ENCODE data around the gene C17orf58.
A peak's percentile ranks its signal among the peaks of the same experiment; 100 is the strongest.
"Not testable (repeated sequence)": the region's sequence is repeated elsewhere in the genome, so short reads cannot be mapped to it uniquely, and the experiment has no call there.

C17orf58 gene

DNA sequence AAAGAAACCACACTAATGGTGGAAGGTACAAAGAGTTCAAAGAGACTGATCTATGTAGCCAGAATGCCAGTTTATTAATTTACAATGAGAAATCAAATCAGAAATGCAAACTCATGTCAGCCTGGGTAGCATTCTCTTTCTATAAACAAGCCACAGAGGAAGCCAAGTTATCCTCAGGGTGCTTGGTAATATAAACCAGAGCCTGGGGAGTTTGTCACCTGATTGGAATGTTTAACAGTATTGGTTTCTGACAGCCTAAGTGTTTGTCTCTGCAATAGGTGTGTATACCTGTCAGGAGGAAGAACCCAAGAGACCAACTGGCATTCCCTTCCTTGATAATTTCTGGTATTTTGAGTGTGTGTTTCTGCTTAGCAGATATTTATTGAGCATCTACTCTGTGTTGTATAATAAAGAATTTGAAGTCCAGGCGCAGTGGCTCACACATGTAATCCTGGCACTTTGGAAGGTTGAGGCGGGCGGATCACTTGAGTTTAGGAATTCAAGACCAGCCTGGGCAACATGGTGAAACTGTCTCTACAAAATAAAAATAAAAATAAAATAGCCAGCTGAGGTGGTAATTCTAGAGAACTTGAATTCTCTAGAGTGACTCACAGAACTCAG lies 3.1 kb upstream of the C17orf58 start:
- DNase-seq = no peak

DNA sequence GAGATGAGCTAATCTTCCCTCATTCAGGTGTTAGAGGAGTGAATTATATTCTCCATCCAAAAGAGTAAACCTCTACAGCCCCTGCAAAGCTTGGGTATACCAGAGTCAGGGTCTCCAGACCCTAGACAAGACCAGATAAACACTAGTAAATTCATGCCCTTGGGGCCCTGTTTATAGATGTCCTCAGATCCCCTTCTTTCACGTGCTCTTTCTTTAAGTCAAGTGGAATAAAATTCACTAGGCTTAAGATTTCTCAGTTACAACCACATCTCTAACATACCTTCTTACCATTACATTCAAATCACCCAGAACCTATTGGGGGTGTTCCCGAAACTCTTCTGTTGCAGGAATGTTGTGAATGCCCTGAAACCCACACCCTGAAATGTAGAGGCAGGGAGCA lies 2.2 kb upstream of the C17orf58 start:
- DNase-seq = no peak

DNA sequence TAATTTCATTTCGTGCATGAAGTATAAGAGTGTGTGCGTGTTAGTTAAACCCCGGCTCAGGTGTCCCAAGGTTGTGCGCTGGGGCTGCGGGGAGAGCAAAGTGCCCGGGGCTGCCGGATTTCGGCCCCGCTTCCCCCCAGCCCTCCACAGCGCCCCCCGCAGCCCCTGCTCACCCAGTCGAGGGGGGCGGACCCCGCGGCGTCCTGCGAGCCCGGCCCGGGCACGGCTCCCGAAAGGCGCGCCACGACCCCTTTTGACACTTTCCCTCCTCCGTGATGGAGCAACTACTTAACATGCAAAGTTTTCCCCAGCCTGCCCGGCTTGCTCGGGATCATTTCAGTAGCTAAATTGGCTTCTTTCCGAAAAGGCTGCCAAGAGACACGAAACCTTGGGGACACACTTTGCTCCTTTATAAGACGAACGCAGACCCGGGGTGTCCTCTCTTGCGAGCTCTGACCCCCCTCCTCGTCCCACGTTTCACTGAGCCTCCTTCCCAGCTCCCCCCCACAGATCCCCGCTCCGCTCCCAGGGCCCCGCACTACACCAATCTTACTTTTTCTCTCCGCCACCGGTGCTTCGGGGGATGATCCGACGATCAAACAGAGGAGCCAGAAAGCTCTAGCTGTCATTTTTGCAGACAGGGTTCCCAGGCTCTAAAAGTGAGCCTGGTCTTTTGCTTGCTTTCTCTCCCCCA lies 552 bp downstream of the C17orf58 start:
- DNase-seq = no peak

DNA sequence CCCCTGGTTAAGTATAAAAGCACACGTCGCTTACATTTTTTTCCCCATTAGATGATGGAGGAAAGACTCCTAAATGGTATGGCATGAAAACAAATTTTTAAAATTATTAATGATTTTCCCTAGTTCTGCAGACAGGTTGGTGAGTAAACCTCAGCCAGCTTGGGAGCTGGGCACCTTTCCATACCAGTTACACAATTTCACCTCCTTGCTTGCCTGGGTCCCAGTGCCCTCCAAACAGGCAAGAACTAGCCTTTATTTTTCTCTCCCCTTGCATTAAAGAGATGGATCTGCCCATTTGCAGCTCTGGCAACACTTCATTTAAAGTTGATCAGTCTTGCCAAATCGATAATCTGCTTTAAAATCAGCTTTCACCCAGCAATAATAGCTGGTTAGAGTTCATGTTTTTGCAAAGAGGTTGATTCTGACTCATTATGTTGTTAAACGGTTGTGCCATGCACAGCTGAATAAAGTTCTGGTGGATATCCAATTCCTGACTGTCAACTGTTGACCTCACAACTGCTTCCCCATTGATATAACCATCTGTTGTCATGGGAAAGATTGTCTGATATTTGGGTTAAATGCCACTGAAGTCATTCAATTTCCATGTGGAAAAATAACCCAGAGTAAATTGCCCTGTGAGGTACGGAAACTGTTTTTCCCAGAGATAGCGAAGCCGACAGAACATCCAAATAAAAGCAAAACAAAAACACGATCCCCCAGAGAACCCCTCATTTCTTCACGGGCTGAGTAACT lies 1.3 kb downstream of the C17orf58 start:
- DNase-seq = no peak

DNA sequence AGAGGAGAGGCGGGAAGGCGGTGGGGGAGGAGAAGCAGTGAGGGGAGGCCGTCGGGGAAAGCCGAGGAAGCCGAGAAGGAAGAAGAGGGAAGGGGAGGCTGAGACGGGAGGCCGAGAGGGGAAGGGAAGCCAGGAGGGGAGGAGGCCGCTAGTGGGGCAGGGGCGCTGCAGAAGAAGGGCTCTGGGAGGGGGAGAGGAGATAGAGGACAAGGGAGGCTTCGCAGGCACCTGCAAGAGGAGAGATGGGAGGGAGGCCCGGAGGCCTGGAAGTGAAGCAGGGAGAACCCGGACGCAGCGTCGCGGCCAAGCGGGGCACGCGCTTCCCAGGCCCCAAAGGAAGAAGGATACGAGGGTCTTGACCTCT lies 2.3 kb downstream of the C17orf58 start:
- DNase-seq = no peak

DNA sequence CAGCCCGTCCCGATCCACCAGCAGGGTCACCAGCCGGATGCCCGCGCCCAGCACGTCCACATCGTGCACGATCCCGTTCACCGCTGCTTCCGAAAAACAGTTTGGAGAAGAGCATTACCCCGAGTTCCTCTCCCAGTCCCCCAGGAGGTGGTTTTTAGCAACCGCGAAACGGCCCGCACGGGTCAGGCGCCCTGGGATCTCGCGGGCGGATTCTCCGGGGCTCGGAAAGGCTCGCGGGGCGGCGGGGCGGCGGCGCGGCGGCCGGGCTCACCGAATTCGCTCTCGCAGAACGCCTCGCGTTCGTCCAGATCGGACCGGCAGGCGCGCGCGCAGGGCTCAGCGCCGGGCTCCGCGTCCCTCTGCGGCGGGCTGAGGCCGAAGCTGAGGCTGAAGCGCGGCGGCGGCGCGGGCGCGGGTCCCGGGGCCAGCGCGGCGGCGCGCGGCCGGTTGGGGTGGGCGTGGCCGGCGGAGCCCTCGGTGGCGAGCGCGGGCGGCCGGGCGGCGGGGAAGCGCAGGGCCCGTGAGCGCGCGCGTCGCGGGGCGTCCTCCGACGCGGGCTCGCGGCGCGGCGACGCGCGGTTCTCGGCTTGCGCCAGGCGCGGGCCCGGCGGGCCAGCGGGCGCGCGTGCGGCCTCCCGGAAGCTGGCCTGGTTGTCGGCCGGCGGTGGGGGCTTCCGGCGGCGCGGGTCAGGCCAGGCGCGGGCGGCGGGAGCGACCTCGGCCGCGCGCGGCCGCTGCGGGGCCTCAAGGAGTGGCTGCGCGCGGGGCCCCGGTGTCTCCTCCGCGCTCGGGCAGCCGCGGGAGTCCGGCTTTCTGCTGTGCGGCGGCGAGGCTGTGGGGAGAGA lies 2.9 kb downstream of the C17orf58 start:
- peak; percentile 75 for DNase-seq

DNA sequence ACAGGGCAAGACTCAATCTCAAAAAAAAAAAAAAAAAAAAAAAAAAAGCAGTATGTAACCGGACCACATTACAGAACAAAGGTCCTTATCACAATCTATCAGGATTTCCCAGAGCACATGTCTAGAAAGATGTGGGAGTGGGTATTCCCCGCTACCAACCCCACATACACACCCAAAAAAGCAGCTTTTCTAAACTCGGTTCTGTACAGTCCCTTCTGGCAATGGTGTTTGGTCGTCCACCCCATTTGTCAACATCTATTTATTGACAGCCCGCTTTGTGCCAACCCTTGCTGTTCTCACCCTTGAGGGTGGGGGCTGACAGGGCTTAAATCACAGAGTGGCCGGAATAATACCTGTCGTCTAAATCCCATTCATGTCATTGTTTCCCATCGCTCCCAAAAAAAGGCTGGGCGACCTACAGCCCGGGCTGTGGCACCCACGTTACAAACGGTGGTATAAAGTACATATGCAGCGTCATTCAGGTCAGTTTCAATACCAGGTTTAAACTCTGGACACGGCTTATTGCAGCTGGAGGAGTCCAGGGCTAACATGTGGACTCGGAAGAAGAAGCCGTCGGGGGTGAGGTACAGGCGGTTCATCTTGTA lies 3.6 kb downstream of the C17orf58 start:
- no peak for DNase-seq

DNA sequence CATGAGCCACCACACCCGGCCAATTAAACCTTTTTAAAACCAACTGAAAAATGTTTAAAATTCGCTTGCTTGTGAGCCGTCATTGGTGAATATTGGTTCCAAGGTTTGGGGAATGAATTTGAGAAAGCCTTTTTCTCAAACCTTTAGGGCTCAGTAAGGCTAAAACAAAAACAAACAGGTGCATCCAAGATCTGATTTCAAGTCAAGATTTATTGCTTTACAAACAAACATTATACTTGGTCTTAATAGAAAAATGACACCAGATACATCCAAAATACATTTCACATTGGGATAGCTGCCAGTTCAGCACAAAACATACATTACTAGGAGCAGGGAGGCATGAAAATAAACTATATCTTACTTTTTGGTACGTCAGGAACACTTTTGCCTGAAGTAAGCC lies 5.4 kb downstream of the C17orf58 start:
- no peak for DNase-seq

DNA sequence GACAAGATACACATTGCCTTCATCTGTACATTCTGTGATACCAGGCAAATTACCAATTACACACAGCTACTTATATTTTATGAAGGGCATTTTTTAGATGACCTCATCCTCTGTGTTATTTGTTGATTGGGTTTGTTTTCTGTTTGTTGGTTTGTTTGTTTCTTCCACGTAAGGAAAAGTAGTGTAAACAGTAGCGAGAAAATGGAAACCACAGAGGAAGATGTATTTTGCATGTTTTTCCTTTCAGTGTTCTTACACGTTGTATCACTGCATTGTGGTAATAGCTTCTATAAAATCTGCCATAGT lies 12.9 kb downstream of the C17orf58 start:
- no peak for DNase-seq

DNA sequence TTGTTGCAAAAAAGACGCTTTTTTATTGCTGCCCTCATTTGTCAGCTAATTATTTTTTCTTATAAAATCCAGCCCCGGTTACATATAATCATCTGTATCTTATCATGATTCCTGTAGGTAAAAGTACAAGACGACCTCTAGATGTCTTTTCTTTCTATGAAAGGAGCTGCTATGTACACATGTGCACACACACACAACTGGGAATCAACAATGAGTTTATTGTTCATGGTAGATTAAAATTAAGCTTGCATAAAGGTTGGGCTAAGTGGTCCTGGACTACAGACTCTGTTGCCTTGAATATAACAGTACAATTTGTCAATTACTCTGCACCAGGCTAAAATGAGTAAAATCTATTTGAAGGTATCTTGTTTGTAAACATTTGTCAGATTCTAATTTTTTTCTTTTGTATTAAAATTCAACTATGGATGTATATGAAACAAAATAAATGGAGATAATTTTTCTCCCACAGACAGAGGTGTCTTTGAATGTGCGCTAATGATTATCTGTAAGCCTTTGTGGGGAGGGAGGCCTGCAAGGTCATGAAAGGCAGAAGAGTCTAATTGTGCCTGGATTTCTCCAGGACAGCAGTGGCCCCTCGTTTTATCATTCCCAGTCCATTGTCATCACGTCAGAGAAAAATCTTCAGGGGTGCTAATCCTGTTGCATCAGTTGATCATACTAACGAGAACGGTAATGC lies 13.4 kb downstream of the C17orf58 start:
- DNase-seq = no peak

DNA sequence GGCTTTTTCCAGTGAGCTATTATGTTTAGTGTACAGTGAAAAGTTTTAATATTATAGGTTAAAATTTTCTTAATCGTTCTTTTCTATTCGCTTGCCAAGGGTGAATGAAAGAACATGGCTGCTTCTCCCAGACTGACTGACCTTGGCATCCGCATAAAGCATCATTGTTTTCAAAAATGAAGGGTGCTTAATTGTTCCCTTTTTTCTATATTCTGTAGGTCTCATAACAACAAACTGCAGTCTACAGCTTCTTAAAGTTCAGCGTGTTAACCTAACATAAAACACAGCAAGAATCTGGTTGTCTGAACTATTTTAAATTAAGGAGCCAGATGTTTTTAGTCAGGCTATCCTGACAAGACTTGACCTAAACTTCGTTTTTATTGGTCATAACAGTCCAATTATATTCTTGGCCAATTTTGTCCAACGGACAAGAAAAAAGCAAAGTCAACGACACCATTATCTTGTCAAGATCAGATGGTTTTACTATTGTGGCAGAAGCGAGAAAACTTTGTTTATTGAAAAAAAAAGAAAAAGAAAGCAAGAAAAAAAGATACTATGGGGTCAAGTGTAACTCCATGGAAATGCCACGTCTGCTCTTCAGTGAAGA lies 14.1 kb downstream of the C17orf58 start:
- DNase-seq = no peak

DNA sequence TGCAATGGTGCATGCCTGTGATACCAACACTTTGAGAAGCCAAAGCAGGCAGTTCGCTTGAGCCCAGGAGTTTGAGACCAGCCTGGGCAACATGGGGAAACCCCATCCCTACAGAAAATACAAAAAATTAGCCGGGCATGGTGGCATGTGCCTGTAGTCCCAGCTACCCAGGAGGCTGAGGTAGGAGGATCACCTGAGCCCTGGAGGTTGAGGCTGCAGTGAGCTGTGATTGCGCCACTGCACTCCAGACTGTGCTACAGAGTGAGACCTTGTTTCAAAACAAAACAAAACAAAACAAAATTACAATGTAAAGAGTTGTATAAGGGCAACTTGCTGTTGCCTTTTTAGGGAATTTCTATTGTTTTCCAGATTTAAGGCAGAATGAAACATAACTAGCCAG lies 15.4 kb downstream of the C17orf58 start:
- DNase-seq = not testable (repeated sequence)

DNA sequence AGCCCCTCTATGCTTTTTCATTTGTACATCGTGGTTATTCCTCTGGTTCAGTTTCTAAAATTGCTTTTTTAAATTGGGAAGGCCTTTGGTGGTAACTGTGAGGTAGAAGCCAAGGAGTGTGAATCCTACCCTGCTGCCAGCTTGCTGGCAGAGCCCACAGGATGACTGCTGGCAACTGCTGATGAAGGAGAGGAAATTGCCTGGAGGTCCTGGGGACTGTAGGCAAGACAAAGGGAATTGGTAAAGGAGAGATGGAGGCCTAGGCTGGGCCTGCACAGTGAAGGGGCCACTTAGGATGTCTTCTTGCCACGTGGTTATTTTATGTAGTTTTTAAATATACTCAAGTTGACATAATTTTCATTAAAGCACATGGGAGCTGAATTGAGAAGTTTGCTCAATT lies 15.8 kb downstream of the C17orf58 start:
- no peak for DNase-seq

DNA sequence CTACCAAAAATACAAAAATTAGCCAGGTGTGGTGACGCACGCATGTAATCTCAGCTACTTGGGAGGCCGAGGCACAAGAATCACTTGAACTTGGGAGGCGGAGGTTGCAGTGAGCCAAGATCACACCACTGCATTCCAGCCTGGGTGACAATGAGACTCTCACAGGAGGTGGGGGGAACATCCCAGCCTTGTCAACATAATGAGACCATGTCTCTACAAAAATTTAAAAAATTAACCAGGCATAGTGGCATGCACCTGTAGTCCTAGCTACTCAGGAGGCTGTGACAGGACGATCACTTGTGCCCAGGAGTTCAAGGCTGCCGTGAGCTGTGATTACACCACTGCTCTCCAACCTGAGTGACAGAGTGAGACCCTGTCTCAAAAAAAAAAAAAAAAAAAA lies 20.0 kb downstream of the C17orf58 start:
- DNase-seq = not testable (repeated sequence)

DNA sequence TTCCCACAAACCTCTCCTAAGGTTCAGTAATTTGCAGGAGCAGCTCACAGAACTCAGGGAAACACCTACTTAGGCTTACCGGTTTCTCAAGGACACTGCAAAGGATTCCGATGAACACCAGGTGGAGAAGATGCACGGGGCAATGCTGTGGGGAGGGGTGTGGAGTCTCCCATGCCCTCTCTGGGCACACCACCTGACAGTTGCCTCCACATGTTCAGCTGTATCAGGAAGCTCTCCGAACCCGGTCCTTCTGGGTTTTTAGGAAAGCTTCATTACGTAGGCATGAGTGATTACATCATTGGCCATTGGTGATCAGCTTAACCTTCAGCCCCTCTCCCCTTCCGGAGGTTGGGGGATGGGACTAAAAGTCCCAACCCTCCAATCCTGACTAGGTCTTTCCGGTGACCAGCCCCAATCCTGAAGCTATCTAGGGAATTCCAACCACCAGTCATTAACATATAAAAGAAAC lies 21.6 kb downstream of the C17orf58 start:
- DNase-seq = no peak

DNA sequence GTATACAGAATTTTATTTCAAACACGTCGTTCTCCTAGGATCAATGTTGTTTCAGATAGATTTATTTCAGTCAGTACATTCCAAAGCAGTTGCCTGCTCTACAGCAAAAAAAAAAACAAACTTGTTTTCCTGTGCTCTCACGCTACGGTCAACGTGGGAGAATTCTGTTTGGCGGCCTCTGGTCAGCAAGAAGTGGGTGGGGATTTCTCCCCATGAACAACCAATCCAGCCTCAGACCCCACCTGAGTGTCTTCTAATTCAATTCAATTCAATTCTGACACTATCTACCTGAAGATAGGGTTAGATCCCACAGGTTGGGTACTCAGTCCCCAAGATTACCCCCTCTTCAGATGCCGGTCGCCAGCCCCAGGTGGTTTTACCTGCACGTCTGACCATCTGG lies 22.1 kb downstream of the C17orf58 start:
- no peak for DNase-seq

DNA sequence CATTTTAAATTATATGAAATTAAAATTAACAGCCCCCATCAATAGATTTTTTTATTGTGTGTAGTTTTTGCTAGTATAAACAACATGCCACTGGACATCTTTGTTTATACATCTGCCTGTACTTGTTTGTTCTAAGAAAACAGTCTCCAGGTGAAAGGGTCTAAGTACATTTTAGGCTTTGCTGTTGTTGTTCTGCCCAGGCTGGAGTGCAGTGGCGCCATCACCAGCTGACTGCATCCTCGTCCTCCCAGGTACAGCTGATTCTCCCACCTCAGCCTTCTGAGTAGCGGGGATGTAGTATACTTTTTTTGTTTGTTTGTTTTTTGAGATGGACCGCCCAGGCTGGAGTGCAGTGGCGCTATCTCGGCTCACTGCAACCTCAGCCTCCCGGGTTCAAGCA lies 25.5 kb downstream of the C17orf58 start:
- no peak for DNase-seq

DNA sequence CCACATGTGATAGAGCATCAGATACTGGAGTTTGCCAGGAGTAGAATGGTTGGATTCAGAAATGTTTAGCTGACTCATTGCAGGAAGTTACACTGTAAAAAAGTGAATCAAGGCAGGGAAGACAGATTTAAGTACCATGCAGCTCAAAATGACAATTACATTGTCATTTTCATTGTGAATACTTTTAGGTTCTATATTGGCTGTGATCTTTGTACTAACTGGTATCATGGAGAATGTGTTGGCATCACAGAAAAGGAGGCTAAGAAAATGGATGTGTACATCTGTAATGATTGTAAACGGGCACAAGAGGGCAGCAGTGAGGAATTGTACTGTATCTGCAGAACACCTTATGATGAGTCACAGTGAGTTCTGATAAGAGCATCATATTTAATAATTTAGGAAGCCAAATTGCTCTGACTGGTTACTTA lies 33.1 kb downstream of the C17orf58 start:
- DNase-seq = peak; percentile 75

DNA sequence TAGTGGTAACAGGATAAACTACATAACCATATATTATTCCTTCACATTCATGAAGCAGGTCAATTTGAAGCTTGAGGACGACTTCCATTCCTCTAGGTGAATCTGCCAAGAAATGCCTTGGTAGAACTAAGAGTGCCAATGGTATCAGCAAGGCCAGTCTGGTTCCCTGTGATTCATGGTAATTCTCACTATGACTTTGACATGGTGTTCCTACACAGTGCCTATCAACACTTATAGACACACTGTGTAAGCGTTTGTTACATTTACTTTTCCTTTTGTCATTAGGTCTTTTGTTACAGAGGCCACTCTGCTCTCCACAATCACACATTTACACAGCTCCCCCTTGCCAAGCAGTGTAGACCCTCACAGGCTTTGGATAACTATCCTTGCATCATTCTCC lies 34.1 kb downstream of the C17orf58 start:
- not testable (repeated sequence) for DNase-seq

DNA sequence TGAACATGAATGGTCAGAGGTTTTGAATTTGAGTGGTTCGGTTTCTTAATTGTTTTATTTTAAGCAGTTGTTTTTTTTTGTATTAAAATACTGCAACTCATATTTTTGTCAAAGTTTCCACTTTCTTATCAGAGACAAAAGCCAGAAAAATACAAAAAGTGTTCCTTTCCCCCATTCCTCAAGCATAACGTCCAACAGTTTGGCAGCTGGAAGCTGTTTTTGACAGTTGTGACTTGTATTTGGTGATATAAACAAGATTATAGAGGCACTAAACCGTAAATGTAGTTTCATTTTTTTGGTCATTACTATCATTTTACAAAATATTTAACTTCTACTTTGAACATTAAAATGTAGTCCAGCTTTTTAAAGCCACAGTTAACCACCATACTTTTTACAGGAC lies 36.0 kb downstream of the C17orf58 start:
- not testable (repeated sequence) for DNase-seq

DNA sequence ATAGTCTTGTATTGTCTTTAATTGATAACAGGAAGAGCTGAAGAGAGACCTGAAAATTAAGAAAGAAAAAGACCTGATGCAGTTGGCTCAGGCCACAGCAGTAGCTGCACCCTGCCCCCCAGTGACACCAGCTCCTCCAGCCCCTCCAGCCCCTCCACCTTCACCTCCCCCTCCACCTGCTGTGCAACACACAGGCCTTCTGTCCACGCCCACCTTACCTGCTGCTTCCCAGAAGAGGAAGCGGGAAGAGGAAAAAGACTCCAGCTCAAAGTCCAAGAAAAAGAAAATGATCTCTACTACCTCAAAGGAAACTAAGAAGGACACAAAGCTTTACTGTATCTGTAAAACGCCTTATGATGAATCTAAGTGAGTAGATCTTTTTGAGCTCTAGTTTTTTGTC lies 36.8 kb downstream of the C17orf58 start:
- no peak for DNase-seq

DNA sequence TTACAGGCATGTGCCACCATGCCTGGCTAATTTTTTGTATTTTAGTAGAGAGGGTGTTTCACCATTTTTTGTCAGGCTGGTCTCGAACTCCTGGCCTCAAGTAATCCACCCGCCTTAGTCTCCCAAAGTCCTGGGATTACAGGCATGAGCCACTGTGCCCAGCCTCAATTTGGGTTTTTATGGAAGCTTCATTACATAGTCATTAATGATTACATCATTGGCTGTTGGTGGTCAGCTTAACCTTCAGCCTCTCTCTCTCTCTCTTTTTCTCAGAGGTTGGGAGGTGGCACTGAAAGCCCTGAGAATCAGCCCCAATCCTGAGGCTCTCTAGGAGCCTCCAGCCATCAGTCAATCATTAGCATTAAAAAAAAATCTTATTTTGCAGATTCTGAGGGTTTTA lies 45.3 kb downstream of the C17orf58 start:
- DNase-seq = no peak

Measured in KG1 (cell line).